Type B pancreatic cell (in vitro differentiated cells): ENCODE data around the gene CACNA1G. TPM values are rescaled to one million over a fixed set of nuclear protein-coding genes. Genes with fewer than 3 reads are reported as not detected.
A peak's percentile ranks its signal among the peaks of the same experiment; 100 is the strongest.

Source experiments
- DNase-seq: peaks from one replicate; pipeline ENCODE4 v3.0.0; 2021; ENCODE audit warnings: mixed read lengths; ENCODE audit not compliant: unreplicated experiment; ENCODE audit errors: extremely low spot score
- H3K27ac Mint-ChIP-seq: 2 replicates; pipeline ENCODE4 v1.8.0; 2021; ENCODE audit warnings: mild to moderate bottlenecking, mixed read lengths
- H3K27me3 Mint-ChIP-seq: 2 replicates; pipeline ENCODE4 v1.8.0; 2021; ENCODE audit warnings: mixed read lengths
- H3K36me3 Mint-ChIP-seq: 2 replicates; pipeline ENCODE4 v1.8.0; 2021; ENCODE audit warnings: mixed read lengths
- H3K4me1 Mint-ChIP-seq: one replicate; pipeline ENCODE4 v1.8.0; 2021; ENCODE audit warnings: mixed read lengths; ENCODE audit not compliant: unreplicated experiment
- H3K4me3 Mint-ChIP-seq: 2 replicates; pipeline ENCODE4 v1.8.0; 2021; ENCODE audit warnings: mild to moderate bottlenecking, mixed read lengths
- H3K9me3 Mint-ChIP-seq: 2 replicates; pipeline ENCODE4 v1.8.0; 2021; ENCODE audit warnings: mixed read lengths
- total RNA-seq: library from RNA; stranded (reverse); gene quantifications from 2 replicates; pipeline ENCODE4 v1.2.1, GENCODE V29; 2021; ENCODE audit warnings: low replicate concordance
- TF ChIP-seq, protein P1 (sequence below): fragments of 200-600 bp; sonication (generic); conservative IDR thresholded peaks from 2 replicates; pipeline ENCODE4 v1.5.0; 2021; ENCODE audit warnings: antibody characterized with exemption, mild to moderate bottlenecking

Gene CACNA1G
- total RNA-seq, 1 donor from 2014 or later = 27.8 TPM

DNA sequence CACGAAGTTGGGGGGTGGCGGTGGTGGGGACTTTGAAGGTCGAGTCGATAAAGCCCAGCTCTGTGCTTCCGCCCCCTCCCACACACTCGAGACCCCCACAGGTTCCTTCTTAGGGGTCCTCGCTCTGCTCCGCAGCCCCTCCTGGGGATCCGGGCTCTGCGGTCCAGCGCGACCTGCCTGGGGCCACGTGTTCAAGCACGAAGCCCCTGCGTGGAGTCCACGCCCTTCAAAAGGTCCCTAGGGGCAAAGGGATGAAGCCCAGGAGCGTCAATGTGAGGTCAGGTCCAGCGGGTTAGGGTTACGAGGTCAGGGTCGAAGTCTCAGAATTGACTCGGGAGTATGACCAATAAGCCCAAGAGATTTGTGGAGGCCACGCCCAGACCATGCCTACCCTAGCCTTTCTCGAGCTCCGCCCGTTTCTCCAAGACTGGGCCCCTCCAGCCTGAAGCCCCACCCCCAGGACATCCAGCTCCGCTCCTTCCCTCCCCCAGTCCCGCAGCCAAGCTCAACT, 786 bp upstream of the CACNA1G start:
- Mint-ChIP-seq H3K27ac (peak overlapping the region; percentile 53), H3K4me1 (peaks cover 19% of the 10 kb centered on the region), H3K9me3 (no peaks in the 10 kb centered on the region), H3K27me3 (peaks cover 56% of the 10 kb centered on the region), H3K4me3 (peak overlapping the region; percentile 92), H3K36me3 (no peaks in the 10 kb centered on the region)
- TF ChIP-seq, protein P1, sequence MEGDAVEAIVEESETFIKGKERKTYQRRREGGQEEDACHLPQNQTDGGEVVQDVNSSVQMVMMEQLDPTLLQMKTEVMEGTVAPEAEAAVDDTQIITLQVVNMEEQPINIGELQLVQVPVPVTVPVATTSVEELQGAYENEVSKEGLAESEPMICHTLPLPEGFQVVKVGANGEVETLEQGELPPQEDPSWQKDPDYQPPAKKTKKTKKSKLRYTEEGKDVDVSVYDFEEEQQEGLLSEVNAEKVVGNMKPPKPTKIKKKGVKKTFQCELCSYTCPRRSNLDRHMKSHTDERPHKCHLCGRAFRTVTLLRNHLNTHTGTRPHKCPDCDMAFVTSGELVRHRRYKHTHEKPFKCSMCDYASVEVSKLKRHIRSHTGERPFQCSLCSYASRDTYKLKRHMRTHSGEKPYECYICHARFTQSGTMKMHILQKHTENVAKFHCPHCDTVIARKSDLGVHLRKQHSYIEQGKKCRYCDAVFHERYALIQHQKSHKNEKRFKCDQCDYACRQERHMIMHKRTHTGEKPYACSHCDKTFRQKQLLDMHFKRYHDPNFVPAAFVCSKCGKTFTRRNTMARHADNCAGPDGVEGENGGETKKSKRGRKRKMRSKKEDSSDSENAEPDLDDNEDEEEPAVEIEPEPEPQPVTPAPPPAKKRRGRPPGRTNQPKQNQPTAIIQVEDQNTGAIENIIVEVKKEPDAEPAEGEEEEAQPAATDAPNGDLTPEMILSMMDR = no peak
- peak; percentile 82 for DNase-seq

DNA sequence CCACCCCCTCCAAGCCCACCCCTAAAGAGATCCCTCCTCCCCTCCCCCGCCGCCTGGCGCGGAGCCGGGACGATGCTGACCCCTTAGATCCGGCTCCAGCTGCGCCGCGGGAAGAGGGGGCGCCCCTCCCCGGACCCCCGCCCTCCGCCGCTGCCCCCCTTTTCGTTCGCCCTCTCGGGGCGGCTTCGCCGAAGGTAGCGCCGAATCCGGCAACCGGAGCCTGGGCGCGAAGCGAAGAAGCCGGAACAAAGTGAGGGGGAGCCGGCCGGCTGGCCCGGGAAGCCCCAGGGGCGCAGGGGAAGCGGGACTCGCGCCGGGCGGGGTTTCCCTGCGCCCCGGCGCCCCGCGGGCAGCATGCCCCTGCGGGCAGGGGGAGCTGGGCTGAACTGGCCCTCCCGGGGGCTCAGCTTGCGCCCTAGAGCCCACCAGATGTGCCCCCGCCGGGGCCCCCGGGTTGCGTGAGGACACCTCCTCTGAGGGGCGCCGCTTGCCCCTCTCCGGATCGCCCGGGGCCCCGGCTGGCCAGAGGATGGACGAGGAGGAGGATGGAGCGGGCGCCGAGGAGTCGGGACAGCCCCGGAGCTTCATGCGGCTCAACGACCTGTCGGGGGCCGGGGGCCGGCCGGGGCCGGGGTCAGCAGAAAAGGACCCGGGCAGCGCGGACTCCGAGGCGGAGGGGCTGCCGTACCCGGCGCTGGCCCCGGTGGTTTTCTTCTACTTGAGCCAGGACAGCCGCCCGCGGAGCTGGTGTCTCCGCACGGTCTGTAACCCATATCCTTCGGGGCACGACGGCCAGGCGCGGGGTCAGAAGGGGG, 623 bp downstream of the CACNA1G start:
- Mint-ChIP-seq H3K27me3 (peaks cover 67% of the 10 kb centered on the region), H3K27ac (no peak overlapping the region), H3K9me3 (no peaks in the 10 kb centered on the region), H3K4me3 (peak overlapping the region; percentile 44), H3K36me3 (no peaks in the 10 kb centered on the region), H3K4me1 (peaks cover 30% of the 10 kb centered on the region)
- TF ChIP-seq, protein P1 = no peak
- DNase-seq = no peak

DNA sequence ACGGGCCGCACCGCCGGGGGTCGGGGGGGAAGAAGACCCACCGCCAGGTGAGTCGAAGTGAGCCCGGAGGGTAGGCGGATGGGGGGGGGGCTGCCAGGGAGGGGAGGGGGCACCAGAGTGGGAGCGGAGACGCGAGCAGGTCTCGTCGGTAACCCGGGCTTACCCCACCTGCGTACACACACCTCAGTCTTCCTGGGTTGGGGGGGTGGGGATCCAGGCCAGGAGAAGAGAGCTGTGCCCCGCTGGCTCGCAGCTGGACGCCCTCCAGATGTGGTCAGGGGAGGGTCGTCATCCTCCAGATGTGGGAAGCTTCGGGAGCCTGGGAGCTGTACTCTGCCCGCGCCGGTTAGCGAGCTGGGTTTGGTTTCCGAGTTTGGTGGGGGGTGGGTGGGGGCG, 1.2 kb downstream of the CACNA1G start:
- H3K9me3 Mint-ChIP-seq = no peaks in the 10 kb centered on the region
- H3K4me1 Mint-ChIP-seq = peaks cover 36% of the 10 kb centered on the region
- H3K27me3 Mint-ChIP-seq = peaks cover 73% of the 10 kb centered on the region
- no peak overlapping the region for H3K27ac Mint-ChIP-seq
- H3K36me3 Mint-ChIP-seq = no peaks in the 10 kb centered on the region
- TF ChIP-seq, protein P1 = no peak
- DNase-seq = no peak
- H3K4me3 Mint-ChIP-seq = peak overlapping the region; percentile 88

DNA sequence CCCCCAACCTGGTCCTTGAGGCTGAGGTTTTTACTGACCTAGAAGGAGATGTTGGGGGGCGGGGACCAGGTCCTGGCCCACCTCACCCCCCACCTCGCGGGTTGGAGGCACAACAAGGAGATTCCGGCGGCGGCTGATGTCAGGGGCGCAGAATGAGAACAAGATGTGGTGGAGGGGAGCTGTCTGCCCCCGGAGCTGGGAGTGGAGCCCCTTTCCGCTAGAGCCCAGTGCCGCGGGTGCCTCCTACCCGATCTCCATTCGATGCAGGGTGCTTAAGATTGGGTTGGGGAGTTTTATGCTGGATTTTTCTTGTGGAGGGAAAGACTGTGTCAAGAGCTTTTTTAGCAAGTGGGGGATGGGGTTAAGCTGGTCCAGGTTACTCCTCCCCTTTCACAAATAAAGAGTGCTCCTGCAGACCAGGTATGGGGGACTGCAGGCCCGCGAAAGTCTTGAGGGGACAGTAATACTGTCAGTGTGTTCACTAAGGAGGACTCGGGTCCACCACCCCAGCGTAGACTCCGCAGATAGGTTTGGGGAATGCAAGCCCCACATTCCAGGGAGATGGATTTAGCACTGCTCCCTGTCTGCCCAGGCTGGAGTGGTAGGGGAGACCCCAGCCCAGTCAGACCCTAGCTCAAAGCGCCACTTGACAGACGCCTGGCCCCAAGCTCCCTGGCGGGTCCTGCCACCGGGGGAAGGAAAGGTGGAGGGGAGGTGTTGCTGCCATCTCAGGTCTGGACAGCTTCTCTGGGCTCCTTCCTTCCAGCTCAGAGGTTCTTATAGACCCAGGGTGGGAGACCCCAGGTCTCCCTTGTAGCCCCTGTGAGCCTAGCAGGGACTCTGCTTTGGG, 2.0 kb downstream of the CACNA1G start:
- DNase-seq = no peak
- Mint-ChIP-seq H3K27ac (peak overlapping the region; percentile 68), H3K4me1 (peaks cover 36% of the 10 kb centered on the region), H3K9me3 (no peaks in the 10 kb centered on the region), H3K4me3 (peak overlapping the region; percentile 88), H3K27me3 (peaks cover 75% of the 10 kb centered on the region), H3K36me3 (no peaks in the 10 kb centered on the region)
- TF ChIP-seq, protein P1 = no peak

DNA sequence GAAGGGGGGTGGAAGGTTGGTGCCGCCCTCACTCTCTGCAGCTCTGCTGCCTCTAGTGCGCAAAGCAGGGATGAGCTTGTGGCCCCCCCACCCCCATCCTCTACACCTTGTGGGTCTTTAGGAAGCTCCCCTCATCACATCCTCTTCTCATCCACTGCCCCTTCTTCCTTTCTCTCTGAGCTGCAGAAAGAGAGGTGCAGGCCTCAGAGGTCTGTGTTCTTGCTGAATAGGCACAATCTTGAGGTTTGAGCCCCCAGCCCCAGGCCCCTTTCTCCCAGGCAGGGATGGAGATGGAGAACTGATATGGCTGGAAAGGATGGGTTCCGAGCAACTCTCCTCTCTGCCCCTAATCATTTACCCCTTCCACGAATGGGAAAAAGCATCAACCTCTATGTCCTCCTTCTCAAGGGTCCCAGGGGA, 2.6 kb downstream of the CACNA1G start:
- peaks cover 41% of the 10 kb centered on the region for H3K4me1 Mint-ChIP-seq
- peak overlapping the region; percentile 88 for H3K4me3 Mint-ChIP-seq
- no peak for DNase-seq
- H3K27ac Mint-ChIP-seq = no peak overlapping the region
- no peaks in the 10 kb centered on the region for H3K36me3 Mint-ChIP-seq
- TF ChIP-seq, protein P1 = peak; percentile 23
- H3K27me3 Mint-ChIP-seq = peaks cover 74% of the 10 kb centered on the region
- no peaks in the 10 kb centered on the region for H3K9me3 Mint-ChIP-seq
